Uterus (tissue), 4 donors: ENCODE results near the gene SEL1L. TPM values are rescaled to one million over a fixed set of nuclear protein-coding genes. Genes with fewer than 3 reads are reported as not detected.

ENCODE experiments used
- DNase-seq, 2 donors: peaks; one replicate each; pipeline ENCODE4 v3.0.0-alpha.2; 2019 to 2020
- H3K27ac ChIP-seq, 2 donors: fragments of 200-600 bp; sonication (generic); 1 replicate in 1 of 2; 2 replicates in 1 of 2; pipeline ENCODE4 v1.5.1; 2016 to 2018
- H3K27me3 ChIP-seq, 2 donors: fragments of 200-600 bp; sonication (generic); one replicate each; pipeline ENCODE4 v1.5.1; 2018 to 2019; ENCODE audit warnings: control low read depth in 1 of 2
- H3K36me3 ChIP-seq, 2 donors: fragments of 200-600 bp; sonication (generic); one replicate each; pipeline ENCODE4 v1.5.1; 2019; ENCODE audit warnings: control low read depth in 1 of 2
- H3K4me1 ChIP-seq, 2 donors: fragments of 200-600 bp; sonication (generic); one replicate each; pipeline ENCODE4 v1.5.1; 2018 to 2019; ENCODE audit warnings: control low read depth in 1 of 2
- H3K4me3 ChIP-seq, 2 donors: fragments of 200-600 bp; sonication (generic); 1 replicate in 1 of 2; 2 replicates in 1 of 2; pipeline ENCODE4 v1.5.1; 2018 to 2019; ENCODE audit warnings: mild to moderate bottlenecking in 1 of 2
- H3K9me3 ChIP-seq, 2 donors: fragments of 200-600 bp; sonication (generic); one replicate each; pipeline ENCODE4 v1.5.1; 2019; ENCODE audit warnings: control low read depth in 1 of 2
- CTCF ChIP-seq, 4 experiments: fragments of 200-600 bp in 2 of 4; fragments of 450-650 bp in 2 of 4; sonication (generic) in 2 of 4; IDR thresholded peaks; one replicate each; pipeline ENCODE4 v1.5.1; 2016 to 2019; ENCODE audit warnings: antibody characterized with exemption in 4 of 4, mild to moderate bottlenecking in 2 of 4, moderate library complexity in 1 of 4
- POLR2A ChIP-seq, 2 donors: fragments of 450-650 bp; IDR thresholded peaks; one replicate each; pipeline ENCODE4 v1.6.1; 2016; ENCODE audit warnings: antibody characterized with exemption in 2 of 2, mild to moderate bottlenecking in 1 of 2, moderate library complexity in 1 of 2
- intact Hi-C: fragments of 100-400 bp; cut with DNase I; formaldehyde crosslinking; loops from one replicate; pipeline ENCODE4 v1.15.1; 2023; ENCODE audit warnings: low total_unique reads
- total RNA-seq, 4 donors: library from RNA; depleted of rRNA in 3 of 4; stranded (reverse); fragments of >200 nt in 3 of 4; gene quantifications; one replicate each; pipeline versions ENCODE4 v1.1.0 to v1.2.4, GENCODE V29; 2014 to 2023
- donor health status: DM: yes; HTN: yes; CAD: no.

Gene SEL1L
- total RNA-seq, 4 donors from 2014 or later = 38.2 to 80.5 (median 64.0) TPM

- H3K36me3 ChIP-seq = no peaks in the 10 kb centered on the region
- peaks cover 0 to 5% of the 10 kb centered on the region in 2 donors for H3K4me1 ChIP-seq
- H3K27me3 ChIP-seq = no peaks in the 10 kb centered on the region
- H3K27ac ChIP-seq = no peak overlapping the region
- TF ChIP-seq CTCF (IDR thresholded peaks at IDR 0.05) (no peak), POLR2A (IDR thresholded peaks at IDR 0.05) (no peak)
- H3K4me3 ChIP-seq = no peak overlapping the region
- DNase-seq = no peak
- intact Hi-C loops = no loop called here
- no peaks in the 10 kb centered on the region for H3K9me3 ChIP-seq
Measured at GRCh38 chr14:81536241-81536771, 2.7 kb upstream of the SEL1L start.

- Histone ChIP-seq H3K36me3 (no peaks in the 10 kb centered on the region), H3K27ac (no peak overlapping the region), H3K4me1 (peaks cover 5 to 6% of the 10 kb centered on the region in 2 donors), H3K27me3 (no peaks in the 10 kb centered on the region), H3K9me3 (no peaks in the 10 kb centered on the region), H3K4me3 (no peak overlapping the region)
- DNase-seq = no peak
- TF ChIP-seq CTCF (IDR thresholded peaks at IDR 0.05) (no peak), POLR2A (IDR thresholded peaks at IDR 0.05) (no peak)
- intact Hi-C loops = no loop called here
Measured at GRCh38 chr14:81535396-81536164, 1.9 kb upstream of the SEL1L start.

GRCh38 chr14:81534510-81535074 is 939 bp upstream of the SEL1L start:
- H3K27me3 ChIP-seq = no peaks in the 10 kb centered on the region
- no peak for TF ChIP-seq CTCF (IDR thresholded peaks at IDR 0.05)
- TF ChIP-seq POLR2A (IDR thresholded peaks at IDR 0.05) = no peak
- peak overlapping the region in 1 of 2 donors; percentile 42 for H3K27ac ChIP-seq
- peaks cover 5 to 6% of the 10 kb centered on the region in 2 donors for H3K4me1 ChIP-seq
- DNase-seq = no peak
- H3K36me3 ChIP-seq = no peaks in the 10 kb centered on the region
- H3K4me3 ChIP-seq = peak overlapping the region in 1 of 2 donors; percentile 19
- H3K9me3 ChIP-seq = no peaks in the 10 kb centered on the region
- intact Hi-C loops = no loop called here

GRCh38 chr14:81533212-81533535 is 479 bp downstream of the SEL1L start:
- Histone ChIP-seq H3K27me3 (no peaks in the 10 kb centered on the region), H3K27ac (peak overlapping the region; percentile 30 to 71), H3K4me1 (peaks cover 5 to 6% of the 10 kb centered on the region in 2 donors), H3K4me3 (peak overlapping the region; percentile 87 to 93), H3K36me3 (no peaks in the 10 kb centered on the region), H3K9me3 (no peaks in the 10 kb centered on the region)
- intact Hi-C loops = no loop called here
- TF ChIP-seq CTCF (IDR thresholded peaks at IDR 0.05) (no peak), POLR2A (IDR thresholded peaks at IDR 0.05) (no peak)
- DNase-seq = no peak

GRCh38 chr14:81529391-81529790 is 4.3 kb downstream of the SEL1L start:
- DNase-seq = no peak
- intact Hi-C loops = no loop called here
- Histone ChIP-seq H3K4me1 (peaks cover 5 to 6% of the 10 kb centered on the region in 2 donors), H3K36me3 (no peaks in the 10 kb centered on the region), H3K27me3 (no peaks in the 10 kb centered on the region), H3K9me3 (no peaks in the 10 kb centered on the region), H3K4me3 (no peak overlapping the region), H3K27ac (no peak overlapping the region)
- no peak for TF ChIP-seq POLR2A (IDR thresholded peaks at IDR 0.05)
